Vagina (tissue), 2 donors: ENCODE data around the gene OR4Q2. TPM values are rescaled to one million over a fixed set of nuclear protein-coding genes. Genes with fewer than 3 reads are reported as not detected.

Experiments used
- DNase-seq, 2 donors: peaks; one replicate each; pipeline ENCODE4 v3.0.0-alpha.2; 2017; ENCODE audit errors: extremely low spot score in 2 of 2
- H3K27ac ChIP-seq: fragments of 200-600 bp; sonication (generic); one replicate; pipeline ENCODE4 v1.5.1; 2019
- H3K27me3 ChIP-seq: fragments of 200-600 bp; sonication (generic); one replicate; pipeline ENCODE4 v1.5.1; 2019
- H3K36me3 ChIP-seq, 2 donors: fragments of 200-600 bp; sonication (generic); one replicate each; pipeline ENCODE4 v1.5.1; 2017 to 2019
- H3K4me1 ChIP-seq: fragments of 200-600 bp; sonication (generic); one replicate; pipeline ENCODE4 v1.5.1; 2019
- H3K4me3 ChIP-seq, 2 donors: fragments of 200-600 bp; sonication (generic); 1 replicate in 1 of 2; 2 replicates in 1 of 2; pipeline ENCODE4 v1.5.1; 2016 to 2019
- H3K9me3 ChIP-seq: fragments of 200-600 bp; sonication (generic); one replicate; pipeline ENCODE4 v1.5.1; 2019
- CTCF ChIP-seq, 3 experiments: fragments of 450-650 bp in 2 of 3; fragments of 200-600 bp in 1 of 3; sonication (generic) in 1 of 3; IDR thresholded peaks; one replicate each; pipeline ENCODE4 v1.5.1; 2017 to 2019; ENCODE audit warnings: antibody characterized with exemption in 3 of 3, mild to moderate bottlenecking in 2 of 3, moderate library complexity in 2 of 3
- POLR2A ChIP-seq, 2 donors: fragments of 450-650 bp; IDR thresholded peaks; one replicate each; pipeline ENCODE4 v1.6.1; 2017; ENCODE audit warnings: antibody characterized with exemption in 2 of 2, mild to moderate bottlenecking in 2 of 2, moderate library complexity in 2 of 2
- POLR2AphosphoS5 ChIP-seq, 2 donors: sonication (generic); formaldehyde crosslinking; IDR thresholded peaks; one replicate each; pipeline ENCODE4 v1.9.0; 2017; ENCODE audit warnings: antibody characterized with exemption in 2 of 2, mild to moderate bottlenecking in 2 of 2, low read depth in 1 of 2; ENCODE audit not compliant: insufficient read depth in 1 of 2
- intact Hi-C: fragments of 100-400 bp; cut with DNase I; formaldehyde crosslinking; loops from one replicate; pipeline ENCODE4 v1.15.1; 2023
- total RNA-seq: library from RNA; depleted of rRNA; stranded (reverse); fragments of >200 nt; gene quantifications from one replicate; pipeline ENCODE4 v1.2.3, GENCODE V29; 2016

Gene OR4Q2
- total RNA-seq, 1 donor from 2014 or later: not detected

GRCh38 chr14:20008156-20008555, 6.2 kb downstream of the OR4Q2 start:
- no peaks in the 10 kb centered on the region for H3K4me1 ChIP-seq
- H3K27me3 ChIP-seq: no peaks in the 10 kb centered on the region
- H3K4me3 ChIP-seq: no peak overlapping the region
- no peaks in the 10 kb centered on the region for H3K36me3 ChIP-seq
- H3K9me3 ChIP-seq: no peaks in the 10 kb centered on the region
- TF ChIP-seq POLR2A (IDR thresholded peaks at IDR 0.05) (no peak), POLR2AphosphoS5 (IDR thresholded peaks at IDR 0.05; ENCODE audit: insufficient read depth in 1 of 2, low read depth in 1 of 2) (no peak), CTCF (IDR thresholded peaks at IDR 0.05) (no peak)
- DNase-seq: no peak
- no peak overlapping the region for H3K27ac ChIP-seq
- intact Hi-C loops: no loop called here

GRCh38 chr14:20019257-20019865, 17.4 kb downstream of the OR4Q2 start, which contains the start of gene OR4K14:
OR4K14 (minus strand) TSS chr14:20019307; CDS start chr14:20015193, 4,114 bp downstream.
- no peak for TF ChIP-seq POLR2AphosphoS5 (IDR thresholded peaks at IDR 0.05; ENCODE audit: insufficient read depth in 1 of 2, low read depth in 1 of 2)
- TF ChIP-seq POLR2A (IDR thresholded peaks at IDR 0.05): no peak
- no peak for TF ChIP-seq CTCF (IDR thresholded peaks at IDR 0.05)
- Histone ChIP-seq H3K27me3 (no peaks in the 10 kb centered on the region), H3K4me1 (no peaks in the 10 kb centered on the region), H3K9me3 (no peaks in the 10 kb centered on the region), H3K27ac (no peak within 1 kb of the TSS), H3K4me3 (no peak within 1 kb of the TSS), H3K36me3 (no peaks in the 10 kb centered on the region)
- intact Hi-C loops: no loop called here
- DNase-seq: no peak

GRCh38 chr14:20031058-20031457, 29.1 kb downstream of the OR4Q2 start:
- DNase-seq: no peak
- H3K27me3 ChIP-seq: no peaks in the 10 kb centered on the region
- no peaks in the 10 kb centered on the region for H3K9me3 ChIP-seq
- no peaks in the 10 kb centered on the region for H3K36me3 ChIP-seq
- TF ChIP-seq POLR2A (IDR thresholded peaks at IDR 0.05) (no peak), CTCF (IDR thresholded peaks at IDR 0.05) (no peak), POLR2AphosphoS5 (IDR thresholded peaks at IDR 0.05; ENCODE audit: insufficient read depth in 1 of 2, low read depth in 1 of 2) (no peak)
- no peak overlapping the region for H3K4me3 ChIP-seq
- intact Hi-C loops: no loop called here
- no peaks in the 10 kb centered on the region for H3K4me1 ChIP-seq
- no peak overlapping the region for H3K27ac ChIP-seq

GRCh38 chr14:20035449-20035848, 33.5 kb downstream of the OR4Q2 start:
- Histone ChIP-seq H3K9me3 (no peaks in the 10 kb centered on the region), H3K36me3 (no peaks in the 10 kb centered on the region), H3K27ac (no peak overlapping the region), H3K4me3 (no peak overlapping the region), H3K4me1 (no peaks in the 10 kb centered on the region), H3K27me3 (no peaks in the 10 kb centered on the region)
- TF ChIP-seq POLR2A (IDR thresholded peaks at IDR 0.05) (no peak), CTCF (IDR thresholded peaks at IDR 0.05) (no peak), POLR2AphosphoS5 (IDR thresholded peaks at IDR 0.05; ENCODE audit: insufficient read depth in 1 of 2, low read depth in 1 of 2) (no peak)
- intact Hi-C loops: no loop called here
- no peak for DNase-seq

- H3K9me3 ChIP-seq: no peaks in the 10 kb centered on the region
- H3K4me1 ChIP-seq: no peaks in the 10 kb centered on the region
- H3K27me3 ChIP-seq: no peaks in the 10 kb centered on the region
- intact Hi-C loops: no loop called here
- H3K4me3 ChIP-seq: no peak within 1 kb of the TSS
- no peak for TF ChIP-seq CTCF (IDR thresholded peaks at IDR 0.05)
- no peak for TF ChIP-seq POLR2A (IDR thresholded peaks at IDR 0.05)
- TF ChIP-seq POLR2AphosphoS5 (IDR thresholded peaks at IDR 0.05; ENCODE audit: insufficient read depth in 1 of 2, low read depth in 1 of 2): no peak
- DNase-seq: no peak
- H3K36me3 ChIP-seq: no peaks in the 10 kb centered on the region
- H3K27ac ChIP-seq: no peak within 1 kb of the TSS
Measured at GRCh38 chr14:20035938-20036337, 34.0 kb downstream of the OR4Q2 start, which contains the start of gene OR4K13. OR4K13 (minus strand) TSS chr14:20036038; CDS start chr14:20034758, 1,280 bp downstream.
